Gastrocnemius medialis (tissue), 4 donors: ENCODE data around the gene PIKFYVE.

Experiments
- CTCF ChIP-seq, 5 experiments: fragments of 450-650 bp in 3 of 5; fragments of 200-600 bp in 2 of 5; sonication (generic) in 2 of 5; IDR thresholded peaks in 4 of 5; conservative IDR thresholded peaks in 1 of 5; 1 replicate in 4 of 5; 2 replicates in 1 of 5; pipeline ENCODE4 v1.5.1; 2016 to 2019; ENCODE audit warnings: antibody characterized with exemption in 5 of 5, mild to moderate bottlenecking in 3 of 5, moderate library complexity in 3 of 5
- POLR2A ChIP-seq, 2 donors: fragments of 450-650 bp; IDR thresholded peaks; one replicate each; pipeline ENCODE4 v1.6.1; 2017; ENCODE audit warnings: antibody characterized with exemption in 2 of 2, mild to moderate bottlenecking in 2 of 2, moderate library complexity in 2 of 2

- no peak for TF ChIP-seq POLR2A (IDR thresholded peaks at IDR 0.05)
- no peak for TF ChIP-seq CTCF (IDR thresholded peaks at IDR 0.05 in 4 of 5, conservative IDR thresholded peaks at IDR 0.05 in 1 of 5)
These were observed 3.0 kb downstream of the PIKFYVE start for GRCh38 chr2:208269091-208269490.
